IMR-90 (cell line): Measurements from ENCODE around the gene PTK6. TPM values are rescaled to one million over a fixed set of nuclear protein-coding genes. Genes with fewer than 3 reads are reported as not detected.

Source experiments
- ATAC-seq: fragments of 200-7000 bp; cut with Tn5 transposase; 2 replicates; pipeline ENCODE4 v1.9.1; 2020; ENCODE audit warnings: low read depth, mild to moderate bottlenecking, moderate library complexity
- BruUV-seq: library from RNA; stranded (reverse); fragments of 400-500 nt; replicated peaks from 2 replicates; lab custom pipeline; 2021; lab: Mats Ljungman, UMichigan
- CTCF ChIA-PET: fragments of 300-600 bp; formaldehyde crosslinking; extraction: SDS; loops from one replicate; lab custom pipeline; 2021; ENCODE audit warnings: antibody characterized with exemption; lab: Yijun Ruan, JAX
- POLR2A ChIA-PET: fragments of 300-600 bp; sonication (Branson Sonifier 250); formaldehyde crosslinking; loops from one replicate; lab custom pipeline; 2022; ENCODE audit warnings: antibody characterized with exemption; ENCODE audit not compliant: unreplicated experiment; lab: Charles Lee
- DNase-seq: peaks from one replicate; pipeline ENCODE4 v3.0.0; 2013
- H2AFZ ChIP-seq: replicated peaks from 2 replicates; pipeline ENCODE3; 2013; ENCODE audit warnings: low read length, mild to moderate bottlenecking; ENCODE audit not compliant: poor library complexity
- H2AK5ac ChIP-seq: 2 replicates; pipeline ENCODE4 v1.6.1; 2013; ENCODE audit warnings: low read depth, low read length, inconsistent platforms
- H2AK9ac ChIP-seq: replicated peaks from 2 replicates; pipeline ENCODE3; 2013; ENCODE audit warnings: mild to moderate bottlenecking, low read depth, low read length, moderate library complexity; ENCODE audit not compliant: poor library complexity
- H2BK120ac ChIP-seq: 2 replicates; pipeline ENCODE4 v1.6.1; 2013; ENCODE audit warnings: low read depth, low read length, inconsistent platforms
- H2BK15ac ChIP-seq: 3 replicates; pipeline ENCODE4 v1.6.1; 2013; ENCODE audit warnings: low read depth, low read length, inconsistent platforms
- H2BK20ac ChIP-seq: 2 replicates; pipeline ENCODE4 v1.6.1; 2013; ENCODE audit warnings: low read depth, mild to moderate bottlenecking, inconsistent platforms, low read length, moderate library complexity
- H2BK5ac ChIP-seq: 2 replicates; pipeline ENCODE4 v1.6.1; 2013; ENCODE audit warnings: mild to moderate bottlenecking, low read depth, low read length, inconsistent platforms; ENCODE audit not compliant: poor library complexity, severe bottlenecking
- H3K14ac ChIP-seq: replicated peaks from 2 replicates; pipeline ENCODE4 v1.6.1; 2013; ENCODE audit warnings: low read depth, low read length, inconsistent platforms
- H3K18ac ChIP-seq: 2 replicates; pipeline ENCODE4 v1.6.1; 2013; ENCODE audit warnings: low read depth, low read length, control low read depth
- H3K23ac ChIP-seq: 2 replicates; pipeline ENCODE4 v1.6.1; 2013; ENCODE audit warnings: low read depth, low read length, inconsistent platforms
- H3K27ac ChIP-seq: 2 replicates; pipeline ENCODE4 v1.5.1; 2013; ENCODE audit warnings: mild to moderate bottlenecking, control low read depth, low read length; ENCODE audit not compliant: insufficient read depth
- H3K27me3 ChIP-seq: 2 replicates; pipeline ENCODE4 v1.6.1; 2013; ENCODE audit warnings: low read length; ENCODE audit not compliant: control insufficient read depth, insufficient read depth
- H3K36me3 ChIP-seq: 2 replicates; pipeline ENCODE4 v1.6.1; 2013; ENCODE audit warnings: low read length, mixed read lengths; ENCODE audit not compliant: control insufficient read depth, insufficient read depth
- H3K4ac ChIP-seq: 2 replicates; pipeline ENCODE4 v1.6.1; 2013; ENCODE audit warnings: low read depth, low read length, inconsistent platforms
- H3K4me1 ChIP-seq: 2 replicates; pipeline ENCODE4 v1.6.1; 2013; ENCODE audit warnings: low read length, mixed read lengths; ENCODE audit not compliant: control insufficient read depth, insufficient read depth
- H3K4me2 ChIP-seq: 2 replicates; pipeline ENCODE4 v1.6.1; 2013; ENCODE audit warnings: low read depth, mild to moderate bottlenecking, control low read depth, low read length, moderate library complexity
- H3K4me3 ChIP-seq: 2 replicates; pipeline ENCODE4 v1.5.1; 2013; ENCODE audit warnings: low read depth, mild to moderate bottlenecking, control low read depth, low read length, moderate library complexity; ENCODE audit not compliant: insufficient read depth
- H3K56ac ChIP-seq: 2 replicates; pipeline ENCODE4 v1.6.1; 2013; ENCODE audit warnings: low read length, inconsistent platforms; ENCODE audit not compliant: insufficient read depth; ENCODE audit errors: extremely low read depth
- H3K79me1 ChIP-seq, 2 experiments: 2 replicates each; pipeline ENCODE4 v1.6.1; 2013; ENCODE audit warnings: low read length in 2 of 2, inconsistent platforms in 1 of 2, low read depth in 1 of 2
- H3K9ac ChIP-seq: 2 replicates; pipeline ENCODE4 v1.6.1; 2013; ENCODE audit warnings: low read depth, low read length, control low read depth
- H3K9me1 ChIP-seq: 2 replicates; pipeline ENCODE4 v1.6.1; 2013; ENCODE audit warnings: low read length, inconsistent platforms; ENCODE audit not compliant: insufficient read depth
- H3K9me3 ChIP-seq: 2 replicates; pipeline ENCODE4 v1.6.1; 2013; ENCODE audit warnings: low read length; ENCODE audit not compliant: control insufficient read depth, insufficient read depth
- H4K20me1 ChIP-seq: 2 replicates; pipeline ENCODE4 v1.6.1; 2013; ENCODE audit warnings: low read length, inconsistent platforms; ENCODE audit not compliant: insufficient read depth
- H4K5ac ChIP-seq: 2 replicates; pipeline ENCODE4 v1.6.1; 2013; ENCODE audit warnings: mild to moderate bottlenecking, low read depth, low read length, control low read depth
- H4K8ac ChIP-seq, 2 experiments: 2 replicates each; pipeline ENCODE4 v1.6.1; 2013; ENCODE audit warnings: low read depth in 2 of 2, low read length in 2 of 2, control low read depth in 1 of 2, inconsistent platforms in 1 of 2
- H4K91ac ChIP-seq: 2 replicates; pipeline ENCODE4 v1.6.1; 2013; ENCODE audit warnings: low read depth, low read length, inconsistent platforms; ENCODE audit not compliant: insufficient read depth
- BHLHE40 ChIP-seq: fragments of 150-350 bp; IDR thresholded peaks from 2 replicates; pipeline ENCODE4 v1.6.1; 2016; ENCODE audit warnings: mild to moderate bottlenecking, low read depth, low read length
- CHD1 ChIP-seq: IDR thresholded peaks from 2 replicates; pipeline ENCODE4 v1.6.1; 2012; ENCODE audit warnings: low read depth, low read length, improper control_type of control experiment
- MAFK ChIP-seq: IDR thresholded peaks from 2 replicates; pipeline ENCODE4 v1.6.1; 2012; ENCODE audit warnings: low read depth, low read length, improper control_type of control experiment
- NFE2L2 ChIP-seq: fragments of 150-350 bp; IDR thresholded peaks from 2 replicates; pipeline ENCODE4 v1.6.1; 2016; ENCODE audit warnings: low read depth, mild to moderate bottlenecking, low read length
- RCOR1 ChIP-seq: IDR thresholded peaks from 2 replicates; pipeline ENCODE4 v1.6.1; 2012; ENCODE audit warnings: mild to moderate bottlenecking, low read length, improper control_type of control experiment; ENCODE audit not compliant: insufficient replicate concordance
- WGBS, 2 experiments: methylation state at CpG; one replicate each; pipeline versions ENCODE4 v1.1.5 to v1.1.7; 2013; ENCODE audit warnings: missing lambda C conversion rate in 2 of 2; ENCODE audit not compliant: insufficient read length in 1 of 2; ENCODE audit errors: extremely low coverage in 2 of 2; 5-methylcytosine and 5-hydroxymethylcytosine counted together
- dilution Hi-C: fragments of 300-500 bp; cut with HindIII; formaldehyde crosslinking; loops from one replicate; pipeline ENCODE4 v1.14.3; 2018; ENCODE audit warnings: low sequenced_read_pairs; ENCODE audit not compliant: unreplicated experiment
- in situ Hi-C: fragments of 300-500 bp; cut with MboI; formaldehyde crosslinking; loops from 3 replicates; pipeline ENCODE4 v1.14.3; 2019; ENCODE audit warnings: low sequenced_read_pairs, inconsistent platforms, mixed read lengths
- intact Hi-C: fragments of 100-400 bp; cut with micrococcal nuclease; formaldehyde crosslinking; loops from 2 replicates; pipeline ENCODE4 v1.10.0; 2022
- polyA plus RNA-seq, 3 experiments: library from polyadenylated mRNA; depleted of rRNA; stranded (reverse); fragments of >200 nt; gene quantifications; 2 replicates each; pipeline ENCODE4 v1.2.3, GENCODE V29; 2012; ENCODE audit warnings: low replicate concordance in 1 of 3
- total RNA-seq: library from RNA; depleted of rRNA; stranded (reverse); fragments of >200 nt; gene quantifications from 2 replicates; pipeline ENCODE4 v1.2.3, GENCODE V29; 2012

The PTK6 gene
- total and polyA plus RNA-seq, 2 of the 4 experiments (the other 2 are of a cell fraction), result not detected

- TF ChIP-seq CHD1 (no peak), NFE2L2 (no peak), RCOR1 (no peak), BHLHE40 (no peak), MAFK (no peak)
- Histone ChIP-seq H3K23ac (no peak overlapping the region), H3K18ac (no peak overlapping the region), H3K56ac (no peak overlapping the region), H2BK15ac (no peak overlapping the region), H4K91ac (no peak overlapping the region), H3K14ac (no peak overlapping the region), H3K9me1 (no peaks in the 10 kb centered on the region), H3K4me3 (no peak overlapping the region), H3K27me3 (no peaks in the 10 kb centered on the region), H4K5ac (no peak overlapping the region), H3K36me3 (no peaks in the 10 kb centered on the region), H4K20me1 (no peaks in the 10 kb centered on the region), H3K4ac (no peak overlapping the region), H2AK9ac (no peak overlapping the region), H3K9me3 (no peaks in the 10 kb centered on the region), H4K8ac (no peak overlapping the region), H3K27ac (no peak overlapping the region), H3K79me1 (peaks cover 4 to 7% of the 10 kb centered on the region in 2 experiments; a peak in 3 of 4 replicates), H3K9ac (no peak overlapping the region), H3K4me1 (peaks cover 5% of the 10 kb centered on the region), H2AFZ (no peak overlapping the region), H2AK5ac (no peak overlapping the region), H2BK120ac (no peak overlapping the region), H2BK20ac (no peak overlapping the region), H2BK5ac (no peak overlapping the region), H3K4me2 (no peak overlapping the region)
- BruUV-seq, result no TSS peak
- in situ Hi-C loops (no loop called here), intact Hi-C loops (no loop called here), dilution Hi-C loops (no loop called here)
- DNase-seq, result no peak
- WGBS, 2 experiments, result 94% methylated on average over 7 of the region's 26 CpGs; no CpG with 5 or more reads in 1 of the 2 experiments
- ChIA-PET POLR2A (no interaction called here), CTCF (no interaction called here)
- ATAC-seq, result no peak
Observed at GRCh38 chr20:63578224-63579016, 41.2 kb upstream of the PTK6 start.
